Endothelial cell of umbilical vein (primary cell): ENCODE data around the gene PLAC8L1. TPM values are rescaled to one million over a fixed set of nuclear protein-coding genes. Genes with fewer than 3 reads are reported as not detected.

Source experiments
- BruUV-seq: library from RNA; stranded (reverse); fragments of 400-500 nt; replicated peaks from 2 replicates; lab custom pipeline; 2021; lab: Mats Ljungman, UMichigan
- CTCF ChIA-PET: fragments of 300-600, 350-600 bp; sonication (Branson Sonifier 250); formaldehyde crosslinking; loops from one replicate; lab custom pipeline; 2021; ENCODE audit warnings: antibody characterized with exemption, inconsistent platforms; lab: Charles Lee
- POLR2A ChIA-PET: fragments of 300-600, 350-600 bp; sonication (Branson Sonifier 250); formaldehyde crosslinking; loops from one replicate; lab custom pipeline; 2021; ENCODE audit warnings: antibody characterized with exemption, inconsistent platforms; lab: Charles Lee
- DNase-seq: peaks from one replicate; pipeline ENCODE4 v3.0.0-alpha.2; 2011; ENCODE audit warnings: low read depth, low spot score
- FAIRE-seq: peaks from 2 replicates; lab custom pipeline; 2011; peaks lifted over from hg19 to GRCh38; lab: Jason Lieb, UNC
- H2AFZ ChIP-seq: 2 replicates; pipeline ENCODE4 v1.6.0; 2012; ENCODE audit warnings: low read depth, low read length, control low read depth, inconsistent platforms
- H3K27ac ChIP-seq: 2 replicates; pipeline ENCODE4 v1.5.1; 2011; ENCODE audit warnings: low read depth, mild to moderate bottlenecking, control low read depth, low read length, moderate library complexity; ENCODE audit not compliant: insufficient read depth
- H3K27me3 ChIP-seq, 2 experiments: 2 replicates each; pipeline versions ENCODE4 v1.6.0 to v1.6.1; 2011; ENCODE audit warnings: low read length in 2 of 2, mixed read lengths in 1 of 2; ENCODE audit not compliant: control insufficient read depth in 2 of 2, insufficient read depth in 2 of 2
- H3K36me3 ChIP-seq, 2 experiments: 2 replicates in 1 of 2; 3 replicates in 1 of 2; pipeline ENCODE4 v1.5.1; 2011; ENCODE audit warnings: low read length in 2 of 2, mild to moderate bottlenecking in 1 of 2, moderate library complexity in 1 of 2; ENCODE audit not compliant: control insufficient read depth in 2 of 2, insufficient read depth in 2 of 2; ENCODE audit errors: extremely low read depth in 1 of 2
- H3K4me1 ChIP-seq: 3 replicates; pipeline ENCODE4 v1.5.1; 2011; ENCODE audit warnings: mild to moderate bottlenecking, low read length; ENCODE audit not compliant: control insufficient read depth, insufficient read depth; ENCODE audit errors: extremely low read depth
- H3K4me2 ChIP-seq: 2 replicates; pipeline ENCODE4 v1.6.1; 2011; ENCODE audit warnings: low read length, control low read depth, mixed read lengths; ENCODE audit not compliant: insufficient read depth
- H3K4me3 ChIP-seq, 3 experiments: fragments of 200-600 bp in 1 of 3; sonication (generic), shearing (Covaris generic) in 1 of 3; replicated peaks in 1 of 3; 2 replicates each; pipeline ENCODE4 v1.5.1; 2011 to 2016; ENCODE audit warnings: control low read depth in 3 of 3, low read length in 3 of 3, mild to moderate bottlenecking in 2 of 3, inconsistent platforms in 1 of 3, low read depth in 1 of 3, moderate library complexity in 1 of 3; ENCODE audit not compliant: insufficient read depth in 1 of 3
- H3K79me2 ChIP-seq: 2 replicates; pipeline ENCODE4 v1.6.0; 2012; ENCODE audit warnings: low read length, inconsistent platforms; ENCODE audit not compliant: control insufficient read depth, insufficient read depth
- H3K9ac ChIP-seq: replicated peaks from 2 replicates; pipeline ENCODE3; 2011; ENCODE audit warnings: low read length, control low read depth; ENCODE audit not compliant: insufficient read depth; ENCODE audit errors: extremely low read depth
- H3K9me1 ChIP-seq: replicated peaks from 3 replicates; pipeline ENCODE4 v1.6.0; 2011; ENCODE audit warnings: mild to moderate bottlenecking, low read length; ENCODE audit not compliant: control insufficient read depth, insufficient read depth; ENCODE audit errors: extremely low read depth
- H3K9me3 ChIP-seq: replicated peaks from 2 replicates; pipeline ENCODE4 v1.5.1; 2012; ENCODE audit warnings: low read length, inconsistent platforms; ENCODE audit not compliant: control insufficient read depth, insufficient read depth
- H4K20me1 ChIP-seq: replicated peaks from 2 replicates; pipeline ENCODE3; 2011; ENCODE audit warnings: mild to moderate bottlenecking, low read length; ENCODE audit not compliant: control insufficient read depth, insufficient read depth; ENCODE audit errors: extremely low read depth
- EZH2 ChIP-seq: IDR thresholded peaks from 2 replicates; pipeline ENCODE4 v1.6.1; 2012; ENCODE audit warnings: borderline replicate concordance, low read depth, mild to moderate bottlenecking, moderate library complexity, low read length, inconsistent platforms; ENCODE audit not compliant: severe bottlenecking
- FOS ChIP-seq: IDR thresholded peaks from 2 replicates; pipeline ENCODE4 v1.6.1; 2011; ENCODE audit warnings: mild to moderate bottlenecking, low read length, moderate library complexity, borderline replicate concordance; ENCODE audit not compliant: insufficient read depth
- GATA2 ChIP-seq: IDR thresholded peaks from 2 replicates; pipeline ENCODE4 v1.7.0; 2011; ENCODE audit warnings: low read depth, mild to moderate bottlenecking, moderate library complexity, mixed read lengths, low read length; ENCODE audit not compliant: insufficient read length, insufficient read depth
- JUN ChIP-seq: IDR thresholded peaks from 2 replicates; pipeline ENCODE4 v1.6.1; 2011; ENCODE audit warnings: borderline replicate concordance, low read depth; ENCODE audit not compliant: insufficient read length, insufficient read depth
- MYC ChIP-seq: IDR thresholded peaks from one replicate; pipeline ENCODE4 v1.6.1; 2011; ENCODE audit warnings: mild to moderate bottlenecking, low read depth, low read length
- POLR2A ChIP-seq: IDR thresholded peaks from 2 replicates; pipeline ENCODE4 v1.6.1; 2012; ENCODE audit warnings: low read depth, mild to moderate bottlenecking, control low read depth, low read length
- POLR2AphosphoS5 ChIP-seq: IDR thresholded peaks from 2 replicates; pipeline ENCODE4 v1.6.1; 2012; ENCODE audit warnings: low read depth, mild to moderate bottlenecking, control low read depth, low read length, moderate library complexity; ENCODE audit not compliant: insufficient read depth
- dilution Hi-C: fragments of 300-500 bp; cut with MboI; formaldehyde crosslinking; loops from one replicate; pipeline ENCODE4 v1.15.0; 2019; ENCODE audit warnings: low sequenced_read_pairs; ENCODE audit not compliant: extremely low pct_ligation_motif_present
- intact Hi-C: fragments of 100-400 bp; cut with micrococcal nuclease; formaldehyde crosslinking; loops from one replicate; pipeline ENCODE4 v1.10.0; 2022
- polyA plus RNA-seq, 4 experiments: library from polyadenylated mRNA; depleted of rRNA in 3 of 4; stranded (reverse) in 3 of 4; unstranded in 1 of 4; fragments of >200 nt; gene quantifications; 2 replicates each; pipeline versions ENCODE4 v1.2.1 to v1.2.3, GENCODE V29; 2011 to 2012; ENCODE audit warnings: missing spikeins in 1 of 4
- total RNA-seq: library from RNA; stranded (reverse); gene quantifications from 2 replicates; pipeline ENCODE4 v1.2.3, GENCODE V29; 2021
- TF ChIP-seq, protein P1 (sequence below), 2 donors: IDR thresholded peaks; 1 replicate in 1 of 2; 2 replicates in 1 of 2; pipeline ENCODE4 v1.5.1; 2011; ENCODE audit warnings: low read length in 2 of 2, mild to moderate bottlenecking in 2 of 2, moderate library complexity in 2 of 2, control low read depth in 1 of 2, inconsistent platforms in 1 of 2, low read depth in 1 of 2; ENCODE audit not compliant: insufficient read depth in 1 of 2; ENCODE audit errors: extremely low read depth in 1 of 2
- TF ChIP-seq, protein P2 (sequence below): IDR thresholded peaks from 2 replicates; pipeline ENCODE4 v1.6.1; 2011; ENCODE audit not compliant: insufficient read depth, insufficient read length

PLAC8L1 gene
- total and polyA plus RNA-seq, 2 donors (not counting 3 experiments of a cell fraction or from before 2014, with no cell fraction given) = 0.80 to 0.99 TPM

DNA sequence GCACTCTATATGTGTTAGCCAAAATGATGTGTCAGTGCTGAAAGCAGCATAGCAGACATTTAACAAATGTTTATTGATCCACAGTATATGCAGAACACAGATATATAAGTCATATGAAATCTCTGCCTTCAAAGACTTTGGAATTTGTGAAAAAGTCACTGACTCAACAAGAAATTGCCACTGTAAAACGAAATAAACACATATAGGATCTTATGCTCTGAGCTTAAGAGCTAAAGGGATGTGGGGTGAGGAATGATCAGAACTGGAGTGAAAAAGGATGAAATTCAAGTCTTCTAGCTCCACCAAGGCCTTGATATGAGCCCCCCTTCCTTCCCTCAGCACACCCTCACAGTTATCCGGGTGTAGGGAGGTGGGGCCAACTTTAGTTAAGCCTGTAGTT is 49.9 kb downstream of the PLAC8L1 start:
- no peaks in the 10 kb centered on the region for H3K79me2 ChIP-seq
- POLR2A ChIA-PET = no interaction called here
- H3K4me1 ChIP-seq = no peaks in the 10 kb centered on the region
- BruUV-seq = no TSS peak
- no peaks in the 10 kb centered on the region for H3K9me3 ChIP-seq
- H3K27me3 ChIP-seq = peaks cover 0 to 13% of the 10 kb centered on the region in 2 experiments
- FAIRE-seq (peak; percentile 8), DNase-seq (no peak)
- dilution Hi-C loops (no loop called here), intact Hi-C loops (no loop called here)
- no peaks in the 10 kb centered on the region for H4K20me1 ChIP-seq
- no peak overlapping the region for H3K4me3 ChIP-seq
- H2AFZ ChIP-seq = no peak overlapping the region
- no peaks in the 10 kb centered on the region for H3K9me1 ChIP-seq
- CTCF ChIA-PET = interaction anchor here (1.4 to 1.8 kb wide), 3 partner anchors 12 to 374 kb away, joined by 3 to 4 read pairs (median 4); no protein-coding TSS in a partner anchor
- H3K36me3 ChIP-seq = no peaks in the 10 kb centered on the region
- no peak overlapping the region for H3K9ac ChIP-seq
- TF ChIP-seq GATA2 (no peak), EZH2 (no peak), MYC (no peak), JUN (no peak), POLR2AphosphoS5 (no peak), FOS (no peak), POLR2A (no peak)
- TF ChIP-seq, protein P1, sequence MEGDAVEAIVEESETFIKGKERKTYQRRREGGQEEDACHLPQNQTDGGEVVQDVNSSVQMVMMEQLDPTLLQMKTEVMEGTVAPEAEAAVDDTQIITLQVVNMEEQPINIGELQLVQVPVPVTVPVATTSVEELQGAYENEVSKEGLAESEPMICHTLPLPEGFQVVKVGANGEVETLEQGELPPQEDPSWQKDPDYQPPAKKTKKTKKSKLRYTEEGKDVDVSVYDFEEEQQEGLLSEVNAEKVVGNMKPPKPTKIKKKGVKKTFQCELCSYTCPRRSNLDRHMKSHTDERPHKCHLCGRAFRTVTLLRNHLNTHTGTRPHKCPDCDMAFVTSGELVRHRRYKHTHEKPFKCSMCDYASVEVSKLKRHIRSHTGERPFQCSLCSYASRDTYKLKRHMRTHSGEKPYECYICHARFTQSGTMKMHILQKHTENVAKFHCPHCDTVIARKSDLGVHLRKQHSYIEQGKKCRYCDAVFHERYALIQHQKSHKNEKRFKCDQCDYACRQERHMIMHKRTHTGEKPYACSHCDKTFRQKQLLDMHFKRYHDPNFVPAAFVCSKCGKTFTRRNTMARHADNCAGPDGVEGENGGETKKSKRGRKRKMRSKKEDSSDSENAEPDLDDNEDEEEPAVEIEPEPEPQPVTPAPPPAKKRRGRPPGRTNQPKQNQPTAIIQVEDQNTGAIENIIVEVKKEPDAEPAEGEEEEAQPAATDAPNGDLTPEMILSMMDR (IDR thresholded peaks at IDR 0.05; ENCODE audit: extremely low read depth in 1 of 2, insufficient read depth in 1 of 2, low read depth in 1 of 2, low read length in 2 of 2) = no peak
- TF ChIP-seq, protein P2, sequence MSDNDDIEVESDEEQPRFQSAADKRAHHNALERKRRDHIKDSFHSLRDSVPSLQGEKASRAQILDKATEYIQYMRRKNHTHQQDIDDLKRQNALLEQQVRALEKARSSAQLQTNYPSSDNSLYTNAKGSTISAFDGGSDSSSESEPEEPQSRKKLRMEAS = no peak
- no peak overlapping the region for H3K4me2 ChIP-seq
- no peak overlapping the region for H3K27ac ChIP-seq
